Right ventricle myocardium superior (tissue), 1 donor: ENCODE data around the gene APOBEC3F. TPM values are rescaled to one million over a fixed set of nuclear protein-coding genes. Genes with fewer than 3 reads are reported as not detected.

ENCODE experiments used
- total RNA-seq: library from RNA; stranded (reverse); fragmentation: NEBNext Ultra II Directional; extraction: Animal tissue kit (Norgen Biotek cat#: 25700); gene quantifications from one replicate; pipeline ENCODE4 v1.2.1, GENCODE V29; 2021
- donor health status: DM: no; HTN: yes; CAD: no; lungs with severe emphysema.

Gene APOBEC3F
- total RNA-seq, 1 donor from 2014 or later = 4.1 TPM

Other genes with a start within 250 kb of the APOBEC3F start
- gene DNAL4, start 246.7 kb upstream of the APOBEC3F start, total RNA-seq = 12.2 TPM
- gene NPTXR, start 196.8 kb upstream of the APOBEC3F start, total RNA-seq = 16.8 TPM
- 36.1 TPM for gene CBX6, start 168.6 kb upstream of the APOBEC3F start, total RNA-seq
- 0.35 TPM for gene APOBEC3A, start 83.3 kb upstream of the APOBEC3F start, total RNA-seq
- gene APOBEC3B, start 58.5 kb upstream of the APOBEC3F start, total RNA-seq = 0.75 TPM
- 24.9 TPM for gene APOBEC3C, start 26.6 kb upstream of the APOBEC3F start, total RNA-seq
- gene APOBEC3D, start 19.7 kb upstream of the APOBEC3F start, total RNA-seq = 1.2 TPM
- gene APOBEC3G, start 36.4 kb downstream of the APOBEC3F start, total RNA-seq = 2.7 TPM
- not detected for gene APOBEC3H, start 56.4 kb downstream of the APOBEC3F start, total RNA-seq
- 69.9 TPM for gene CBX7, start 111.8 kb downstream of the APOBEC3F start, total RNA-seq
- 16.2 TPM for gene PDGFB, start 204.1 kb downstream of the APOBEC3F start, total RNA-seq